Skeletal muscle satellite cell (primary cell): ENCODE measurements around the gene TFB2M. TPM values are rescaled to one million over a fixed set of nuclear protein-coding genes. Genes with fewer than 3 reads are reported as not detected.
"Not testable (repeated sequence)": the region's sequence is repeated elsewhere in the genome, so short reads cannot be mapped to it uniquely, and the experiment has no call there.

Experiments used
- H3K27me3 ChIP-seq: 2 replicates; pipeline ENCODE4 v1.7.0; 2013; ENCODE audit warnings: low read length; ENCODE audit not compliant: control insufficient read depth, insufficient read depth
- H3K36me3 ChIP-seq: 2 replicates; pipeline ENCODE4 v1.7.0; 2013; ENCODE audit warnings: mild to moderate bottlenecking, control low read depth, low read length; ENCODE audit not compliant: insufficient read depth
- H3K4me1 ChIP-seq: 2 replicates; pipeline ENCODE4 v1.7.0; 2013; ENCODE audit warnings: low read length; ENCODE audit not compliant: control insufficient read depth, insufficient read depth
- H3K4me2 ChIP-seq: 2 replicates; pipeline ENCODE4 v1.7.0; 2013; ENCODE audit warnings: mild to moderate bottlenecking, low read length
- H3K4me3 ChIP-seq: 2 replicates; pipeline ENCODE4 v1.7.0; 2013; ENCODE audit warnings: low read length
- H3K9ac ChIP-seq: 2 replicates; pipeline ENCODE4 v1.7.0; 2013; ENCODE audit warnings: mild to moderate bottlenecking, low read depth, low read length, moderate library complexity
- H3K9me3 ChIP-seq: replicated peaks from 2 replicates; pipeline ENCODE4 v1.7.0; 2013; ENCODE audit warnings: mild to moderate bottlenecking, control low read depth, low read length
- total RNA-seq: library from RNA; depleted of rRNA; stranded (reverse); fragments of >200 nt; gene quantifications from 2 replicates; pipeline ENCODE4 v1.2.3, GENCODE V29; 2012; rRNA removed

The TFB2M gene, protein sequence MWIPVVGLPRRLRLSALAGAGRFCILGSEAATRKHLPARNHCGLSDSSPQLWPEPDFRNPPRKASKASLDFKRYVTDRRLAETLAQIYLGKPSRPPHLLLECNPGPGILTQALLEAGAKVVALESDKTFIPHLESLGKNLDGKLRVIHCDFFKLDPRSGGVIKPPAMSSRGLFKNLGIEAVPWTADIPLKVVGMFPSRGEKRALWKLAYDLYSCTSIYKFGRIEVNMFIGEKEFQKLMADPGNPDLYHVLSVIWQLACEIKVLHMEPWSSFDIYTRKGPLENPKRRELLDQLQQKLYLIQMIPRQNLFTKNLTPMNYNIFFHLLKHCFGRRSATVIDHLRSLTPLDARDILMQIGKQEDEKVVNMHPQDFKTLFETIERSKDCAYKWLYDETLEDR
- total RNA-seq: 29.5 and 34.2 TPM in 2 replicates

DNA sequence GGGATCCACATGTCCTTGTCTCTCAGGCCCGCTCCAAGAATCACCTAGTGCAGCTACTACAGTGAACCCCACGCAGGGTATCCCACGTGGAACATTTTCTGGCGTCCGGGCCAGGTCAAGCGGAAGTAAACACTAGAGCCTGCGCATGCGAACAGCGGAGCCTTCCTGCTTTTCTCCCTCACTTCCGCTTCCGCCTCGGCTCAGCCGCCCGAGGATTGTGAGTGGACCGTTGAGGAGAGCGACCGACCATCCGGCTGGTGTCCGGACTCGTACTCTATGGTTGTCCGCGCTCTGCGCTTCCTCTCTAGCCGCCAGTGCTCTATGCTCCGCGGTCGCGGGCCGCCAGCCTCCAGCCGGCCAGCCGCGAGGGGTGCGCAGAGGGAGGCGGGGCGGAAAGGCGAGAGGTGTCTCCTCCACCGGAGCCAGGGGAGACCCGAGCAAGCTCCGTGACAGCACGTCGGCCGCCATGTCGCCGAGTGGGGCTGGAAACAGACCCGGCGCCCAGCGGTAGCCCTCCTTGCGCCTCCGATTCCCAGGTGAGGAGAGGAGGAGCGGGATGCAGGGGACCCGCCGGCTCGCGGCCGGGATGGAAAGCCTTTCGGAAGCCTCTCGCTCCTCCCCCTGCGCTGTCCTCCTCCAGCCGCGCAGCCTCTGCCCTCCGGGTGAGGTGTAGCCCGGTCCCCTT is at the start of gene TFB2M, which contains the start of gene CNST:
TSS of gene TFB2M (minus strand) at position 134 of the 685 bp plus-strand sequence. CDS start at position 11, 123 bp downstream.
TSS of gene CNST (plus strand) at position 329 of the 685 bp plus-strand sequence. CDS start 25,107 bp downstream, outside the sequence.
- Histone ChIP-seq H3K4me3 (peak within 1 kb of the TSS; percentile 93), H3K36me3 (peaks cover 12% of the 10 kb centered on the region), H3K27me3 (no peaks in the 10 kb centered on the region), H3K4me2 (peak within 1 kb of the TSS; percentile 85), H3K4me1 (peaks cover 27% of the 10 kb centered on the region), H3K9me3 (no peaks in the 10 kb centered on the region), H3K9ac (peak within 1 kb of the TSS; percentile 91)

DNA sequence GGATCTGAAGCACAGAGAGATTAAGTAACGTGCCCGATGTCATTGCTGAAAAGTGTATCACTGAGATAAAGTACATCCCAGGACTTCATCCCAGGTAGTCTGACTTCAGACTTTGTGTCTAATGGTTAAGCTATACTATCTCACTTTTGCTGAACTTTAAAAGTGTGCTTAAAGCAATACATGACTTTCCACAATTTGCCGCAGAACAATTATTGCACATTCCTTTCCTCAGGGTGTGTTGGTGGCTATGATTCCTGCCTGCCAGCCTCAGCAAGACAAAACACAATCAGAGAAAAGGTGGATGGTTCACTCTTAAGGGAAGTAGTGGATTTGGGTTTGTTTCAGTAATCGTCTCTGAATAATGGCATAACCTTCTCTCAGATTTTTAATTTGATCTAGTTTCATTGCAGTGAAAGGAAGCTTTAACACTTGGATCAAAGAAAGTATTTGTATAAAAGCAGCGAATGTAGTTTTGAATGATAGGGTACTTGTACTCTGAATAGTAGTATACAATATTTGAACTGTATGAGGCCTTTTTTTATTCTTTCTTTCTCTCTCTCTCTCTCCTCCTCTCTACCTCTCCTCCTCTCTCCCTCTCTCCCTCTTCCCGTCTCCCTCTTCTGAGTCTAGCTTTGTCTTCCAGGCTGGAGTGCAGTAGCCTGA is 47.2 kb upstream of the TFB2M start:
- Histone ChIP-seq H3K4me1 (peaks cover 36% of the 10 kb centered on the region), H3K4me3 (no peak overlapping the region), H3K36me3 (no peaks in the 10 kb centered on the region), H3K4me2 (no peak overlapping the region), H3K27me3 (no peaks in the 10 kb centered on the region), H3K9ac (no peak overlapping the region), H3K9me3 (no peaks in the 10 kb centered on the region)

DNA sequence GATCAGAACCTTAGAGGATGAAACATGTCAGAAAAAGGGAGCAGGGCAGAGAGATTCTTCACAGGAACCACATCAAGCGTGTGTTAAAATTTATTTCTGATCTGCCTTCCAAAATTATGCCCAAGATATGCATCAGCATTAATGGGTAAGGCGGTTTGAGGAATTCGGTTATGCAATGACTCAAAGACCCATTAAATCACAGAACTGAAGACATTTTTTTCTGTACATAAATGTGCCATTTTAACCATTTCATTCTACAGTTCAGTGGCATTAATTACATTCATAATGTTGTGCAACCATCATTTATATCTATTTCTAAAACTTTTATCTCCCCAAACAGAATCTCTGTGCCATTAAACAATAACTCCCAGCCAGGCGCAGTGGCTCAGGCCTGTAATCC is 43.6 kb upstream of the TFB2M start:
- peak overlapping the region; percentile 20 for H3K4me3 ChIP-seq
- peaks cover 24% of the 10 kb centered on the region for H3K4me1 ChIP-seq
- H3K27me3 ChIP-seq: no peaks in the 10 kb centered on the region
- peak overlapping the region; percentile 59 for H3K4me2 ChIP-seq
- no peaks in the 10 kb centered on the region for H3K9me3 ChIP-seq
- H3K9ac ChIP-seq: peak overlapping the region; percentile 65
- H3K36me3 ChIP-seq: no peaks in the 10 kb centered on the region

DNA sequence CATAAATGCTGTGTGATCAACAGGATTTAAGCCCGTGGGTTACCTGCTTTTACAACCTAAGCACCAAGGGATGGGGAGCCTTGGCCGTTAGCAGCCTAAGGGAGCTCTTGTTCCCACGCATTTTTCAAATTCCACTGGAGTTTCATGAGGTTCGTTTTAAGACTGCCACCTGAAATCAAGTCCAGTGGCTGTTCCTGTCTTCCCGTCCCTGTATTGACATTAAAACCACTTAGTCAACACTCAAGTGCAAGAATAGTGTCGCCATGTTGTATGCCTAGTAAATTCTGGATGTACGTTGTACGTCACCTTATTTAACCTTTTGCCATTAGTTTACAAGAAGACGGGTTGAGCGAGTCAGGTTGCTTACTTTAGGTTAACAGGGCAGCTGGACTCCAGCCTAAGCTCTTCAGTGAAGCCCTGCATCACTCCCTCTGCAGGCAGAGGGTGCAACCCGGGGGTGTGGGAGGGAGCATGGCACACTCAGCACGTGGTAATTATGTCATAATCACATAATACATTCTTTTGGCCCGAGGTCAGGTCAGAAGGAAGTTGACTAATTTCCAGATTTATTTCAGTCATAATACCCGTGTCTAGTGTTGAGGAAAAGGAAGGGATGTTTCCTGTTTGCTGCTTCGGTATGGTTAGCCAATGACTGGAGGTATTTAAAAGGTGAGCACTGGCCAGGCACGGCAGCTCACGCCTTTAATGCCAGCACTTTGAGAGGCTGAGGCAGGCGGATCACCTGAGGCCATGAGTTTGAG is 42.7 kb upstream of the TFB2M start:
- Histone ChIP-seq H3K27me3 (no peaks in the 10 kb centered on the region), H3K9me3 (no peaks in the 10 kb centered on the region), H3K36me3 (no peaks in the 10 kb centered on the region), H3K9ac (peak overlapping the region; percentile 65), H3K4me2 (peak overlapping the region; percentile 59), H3K4me3 (peak overlapping the region; percentile 20), H3K4me1 (peaks cover 24% of the 10 kb centered on the region)

DNA sequence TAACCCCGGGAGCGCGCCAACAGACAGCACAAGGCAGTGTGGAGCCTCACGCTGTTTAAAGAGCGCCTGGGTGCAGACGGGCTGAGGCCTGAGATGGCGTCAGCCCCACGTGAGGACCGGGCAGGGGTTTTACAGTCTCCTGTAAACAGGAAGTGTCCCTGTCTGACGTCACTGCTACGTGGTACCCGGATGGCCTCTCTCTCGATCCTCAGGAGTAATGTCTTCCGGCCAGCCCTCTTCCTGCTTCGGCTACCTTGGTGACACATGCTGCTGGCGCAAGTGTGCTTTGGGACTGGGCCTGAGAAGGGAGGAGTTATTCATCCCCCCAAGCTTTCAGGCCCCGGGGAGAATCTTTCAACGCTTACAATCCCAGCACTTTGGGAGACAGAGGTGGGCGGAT is 41.4 kb upstream of the TFB2M start:
- no peaks in the 10 kb centered on the region for H3K9me3 ChIP-seq
- peaks cover 24% of the 10 kb centered on the region for H3K4me1 ChIP-seq
- no peak overlapping the region for H3K4me2 ChIP-seq
- no peaks in the 10 kb centered on the region for H3K27me3 ChIP-seq
- no peaks in the 10 kb centered on the region for H3K36me3 ChIP-seq
- no peak overlapping the region for H3K4me3 ChIP-seq
- no peak overlapping the region for H3K9ac ChIP-seq

DNA sequence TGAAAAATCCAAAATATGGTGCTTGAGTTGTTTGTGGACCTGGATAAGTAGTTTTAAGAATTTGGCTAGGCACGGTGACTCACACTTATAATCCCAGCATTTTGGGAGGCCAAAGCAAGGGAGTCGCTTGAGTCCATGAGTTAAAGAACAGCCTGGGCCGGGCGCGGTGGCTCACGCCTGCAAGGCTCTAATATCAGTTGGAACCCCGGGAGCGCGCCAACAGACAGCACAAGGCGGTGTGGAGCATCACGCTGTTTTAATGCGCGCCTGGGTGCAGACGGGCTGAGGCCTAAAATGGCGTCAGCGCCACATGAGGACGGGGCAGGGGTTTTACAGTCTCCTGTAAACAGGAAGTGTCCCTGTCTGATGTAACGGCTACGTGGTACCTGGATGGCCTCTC is 39.2 kb upstream of the TFB2M start:
- not testable (repeated sequence) for H3K9ac ChIP-seq, H3K36me3 ChIP-seq, H3K4me2 ChIP-seq, H3K27me3 ChIP-seq, H3K9me3 ChIP-seq, H3K4me3 ChIP-seq
- peaks cover 21% of the 10 kb centered on the region for H3K4me1 ChIP-seq

DNA sequence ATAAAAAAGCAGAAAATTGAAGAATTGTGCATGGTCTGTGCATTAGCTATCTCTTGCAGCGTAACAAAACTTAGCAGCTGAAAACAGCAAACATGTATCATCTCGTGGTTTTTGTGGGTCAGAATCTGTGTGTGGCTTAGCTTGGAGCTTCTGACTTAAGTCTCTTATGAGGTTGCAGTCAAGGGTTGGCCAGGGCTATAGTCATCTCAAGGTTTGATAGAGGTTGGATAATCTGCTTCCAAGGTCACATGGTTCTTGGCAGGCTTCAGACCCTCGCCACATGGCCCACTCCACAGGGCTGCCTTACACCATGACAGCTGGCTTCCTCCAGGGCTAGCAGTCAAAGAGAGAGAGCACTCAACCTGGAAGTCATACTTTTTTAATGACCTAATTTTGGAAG is 36.1 kb upstream of the TFB2M start:
- Histone ChIP-seq H3K9me3 (no peaks in the 10 kb centered on the region), H3K27me3 (no peaks in the 10 kb centered on the region), H3K4me3 (no peak overlapping the region), H3K4me2 (no peak overlapping the region), H3K4me1 (peaks cover 4% of the 10 kb centered on the region), H3K9ac (no peak overlapping the region), H3K36me3 (peaks cover 3% of the 10 kb centered on the region)

DNA sequence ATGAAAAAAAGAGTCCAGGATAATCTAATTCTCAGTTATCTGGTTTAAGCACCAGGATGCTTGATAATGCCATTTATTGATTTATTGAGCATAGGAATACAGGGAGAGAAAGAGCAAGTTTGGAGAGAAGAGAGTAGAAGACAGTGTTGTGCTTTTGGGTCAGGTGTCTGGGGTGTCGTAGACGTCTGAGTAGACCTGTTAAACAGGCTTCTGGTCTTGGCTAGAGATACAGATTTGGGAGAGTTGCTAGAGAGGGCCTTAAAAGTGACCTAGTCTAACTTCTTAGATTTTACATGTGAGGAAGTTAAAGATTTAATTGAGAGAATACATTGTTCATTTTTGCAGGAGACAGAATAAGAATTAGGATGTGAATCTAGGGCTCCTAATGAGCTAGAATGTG is 34.5 kb upstream of the TFB2M start:
- Histone ChIP-seq H3K9ac (no peak overlapping the region), H3K36me3 (peaks cover 3% of the 10 kb centered on the region)

DNA sequence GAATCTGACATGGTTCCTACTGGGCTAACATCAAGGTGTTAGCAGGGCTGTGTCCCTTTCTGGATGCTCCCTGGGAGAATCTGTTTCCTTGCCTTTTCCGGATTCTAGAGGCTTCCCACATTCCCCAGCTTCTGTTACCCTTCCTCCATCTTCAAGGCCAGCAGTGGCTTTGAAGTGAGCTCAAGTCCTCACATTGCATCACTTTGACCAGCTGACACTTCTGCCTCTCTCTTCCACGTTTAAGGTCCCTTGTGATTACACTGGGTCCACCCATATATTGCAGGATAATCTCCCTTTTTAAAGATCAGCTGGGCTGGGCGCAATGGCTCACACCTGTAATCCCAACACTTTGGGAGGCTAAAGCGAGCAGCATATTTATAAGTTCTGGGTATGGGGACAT is 33.3 kb upstream of the TFB2M start:
- H3K36me3 ChIP-seq: peaks cover 3% of the 10 kb centered on the region
- H3K4me1 ChIP-seq: peaks cover 4% of the 10 kb centered on the region
- no peaks in the 10 kb centered on the region for H3K9me3 ChIP-seq
- H3K4me3 ChIP-seq: no peak overlapping the region
- H3K27me3 ChIP-seq: no peaks in the 10 kb centered on the region
- no peak overlapping the region for H3K4me2 ChIP-seq
- H3K9ac ChIP-seq: no peak overlapping the region

More for the DNA sequence above, 34.5 kb upstream of the TFB2M start:
- Histone ChIP-seq H3K4me1 (peaks cover 4% of the 10 kb centered on the region), H3K4me3 (no peak overlapping the region), H3K4me2 (no peak overlapping the region), H3K27me3 (no peaks in the 10 kb centered on the region), H3K9me3 (no peaks in the 10 kb centered on the region)

DNA sequence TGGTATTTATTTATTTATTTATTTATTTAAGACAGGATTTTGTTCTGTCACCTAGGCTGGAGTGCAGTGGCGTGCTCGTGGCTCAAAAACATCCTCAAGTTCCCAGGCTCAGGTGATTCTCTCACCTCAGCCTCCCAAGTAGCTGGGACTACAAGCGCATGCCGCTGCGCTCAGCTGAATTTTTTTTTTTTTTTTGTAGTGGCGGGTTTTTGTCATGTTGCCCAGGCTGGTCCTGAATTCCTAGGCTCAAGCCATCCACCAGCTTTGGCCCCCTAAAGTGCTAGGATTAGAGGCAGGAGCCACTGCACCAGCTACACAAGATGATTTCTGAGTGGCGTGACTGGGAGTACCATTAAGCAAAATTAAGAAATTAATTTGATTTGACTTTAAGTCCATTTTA is 31.9 kb upstream of the TFB2M start:
- H3K9me3 ChIP-seq: no peaks in the 10 kb centered on the region
- no peaks in the 10 kb centered on the region for H3K27me3 ChIP-seq
- H3K4me1 ChIP-seq: peaks cover 11% of the 10 kb centered on the region
- no peak overlapping the region for H3K4me2 ChIP-seq
- peaks cover 5% of the 10 kb centered on the region for H3K36me3 ChIP-seq
- no peak overlapping the region for H3K9ac ChIP-seq
- H3K4me3 ChIP-seq: no peak overlapping the region

DNA sequence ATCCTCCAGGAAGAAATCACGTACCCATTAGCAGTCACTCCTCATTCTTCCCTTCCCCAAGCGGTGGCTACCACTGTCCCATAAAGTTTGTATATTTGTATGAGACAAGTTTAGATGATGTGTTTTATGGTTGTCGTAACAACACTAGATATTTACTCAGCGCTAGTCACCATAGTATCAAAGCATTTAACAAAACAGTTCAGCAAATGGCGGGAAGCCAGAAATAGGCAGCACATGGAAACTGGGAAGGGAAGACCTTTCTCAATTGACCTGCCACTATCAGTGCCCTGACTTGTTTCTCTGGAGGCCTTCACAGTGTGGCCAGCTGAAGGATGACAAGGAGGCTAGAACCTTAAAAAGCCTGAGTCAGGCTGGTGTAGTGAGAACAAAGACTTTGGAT is 31.3 kb upstream of the TFB2M start:
- no peaks in the 10 kb centered on the region for H3K27me3 ChIP-seq
- H3K9me3 ChIP-seq: no peaks in the 10 kb centered on the region
- peaks cover 5% of the 10 kb centered on the region for H3K36me3 ChIP-seq
- H3K4me2 ChIP-seq: no peak overlapping the region
- H3K4me1 ChIP-seq: peaks cover 17% of the 10 kb centered on the region
- no peak overlapping the region for H3K4me3 ChIP-seq
- H3K9ac ChIP-seq: no peak overlapping the region
